GM21576 (cell line): ENCODE data around the gene PAIP2B.
A peak's percentile ranks its signal among the peaks of the same experiment; 100 is the strongest.
"Not testable (repeated sequence)": the region's sequence is repeated elsewhere in the genome, so short reads cannot be mapped to it uniquely, and the experiment has no call there.

Source experiments
- ATAC-seq: cut with Tn5 transposase; IDR thresholded peaks from one replicate; pipeline ENCODE4 v1.9.1; 2021; ENCODE audit warnings: mild to moderate bottlenecking, moderate library complexity; ENCODE audit not compliant: unreplicated experiment

The PAIP2B gene

DNA sequence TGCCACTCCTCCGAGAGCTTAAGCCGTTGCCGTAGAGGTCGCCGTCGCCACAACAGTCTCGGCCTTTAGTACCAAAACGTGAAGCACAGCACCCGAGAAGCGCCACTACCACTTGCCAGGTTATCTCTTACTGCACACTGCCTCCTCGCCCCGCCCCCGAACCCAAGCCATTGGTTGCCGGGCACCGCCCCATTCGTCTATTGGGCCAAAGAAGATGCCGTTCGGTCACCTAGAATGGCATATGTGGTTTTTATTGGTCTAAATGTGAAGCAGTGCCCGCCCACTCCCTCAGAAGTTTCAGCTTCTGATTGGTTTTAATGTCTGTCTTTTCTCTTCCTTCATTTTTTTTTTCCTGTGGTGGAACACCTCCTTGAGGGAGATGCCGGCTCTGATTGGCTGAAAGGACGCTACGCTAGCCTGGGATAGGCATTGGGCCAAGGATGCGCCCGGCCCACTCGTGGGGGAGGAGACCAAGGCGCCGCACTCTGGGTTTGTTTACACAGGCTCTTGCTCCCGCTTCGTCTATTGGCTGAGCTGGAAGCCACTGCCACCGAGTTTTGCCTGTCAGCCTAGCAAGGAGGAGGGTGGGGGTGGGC is at the start of gene PAIP2B:
PAIP2B (minus strand) TSS at position 139 of the 596 bp plus-strand sequence. CDS start 24,514 bp downstream, outside the sequence.
- peak; percentile 97 for ATAC-seq

- no peak for ATAC-seq
Observed at GRCh38 chr2:71275939-71276310, 49.0 kb upstream of the PAIP2B start.

GRCh38 chr2:71269511-71270090 is 42.7 kb upstream of the PAIP2B start:
- ATAC-seq = no peak

GRCh38 chr2:71263386-71263785 is 36.5 kb upstream of the PAIP2B start:
- no peak for ATAC-seq

DNA sequence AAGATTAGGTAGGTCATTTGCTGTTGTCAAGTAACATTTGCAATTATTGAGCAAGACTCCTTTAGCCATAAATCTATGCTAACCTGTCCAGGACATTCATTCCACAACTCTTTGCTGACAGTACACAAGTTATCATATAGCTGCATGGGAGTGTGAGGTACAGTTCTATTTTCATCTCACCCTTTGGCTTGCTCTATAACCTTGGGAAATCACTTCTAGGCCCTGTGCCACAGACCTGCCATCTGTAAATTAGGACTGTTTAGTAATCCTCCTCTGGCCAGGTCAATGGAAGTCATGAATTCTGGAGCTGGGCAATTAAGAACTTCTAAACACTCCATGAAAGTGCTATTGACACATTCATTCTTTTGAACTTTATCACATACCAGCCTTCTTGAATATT is 34.6 kb upstream of the PAIP2B start:
- no peak for ATAC-seq

GRCh38 chr2:71256421-71256820 is 29.5 kb upstream of the PAIP2B start:
- no peak for ATAC-seq

GRCh38 chr2:71254776-71255175 is 27.9 kb upstream of the PAIP2B start:
- no peak for ATAC-seq

DNA sequence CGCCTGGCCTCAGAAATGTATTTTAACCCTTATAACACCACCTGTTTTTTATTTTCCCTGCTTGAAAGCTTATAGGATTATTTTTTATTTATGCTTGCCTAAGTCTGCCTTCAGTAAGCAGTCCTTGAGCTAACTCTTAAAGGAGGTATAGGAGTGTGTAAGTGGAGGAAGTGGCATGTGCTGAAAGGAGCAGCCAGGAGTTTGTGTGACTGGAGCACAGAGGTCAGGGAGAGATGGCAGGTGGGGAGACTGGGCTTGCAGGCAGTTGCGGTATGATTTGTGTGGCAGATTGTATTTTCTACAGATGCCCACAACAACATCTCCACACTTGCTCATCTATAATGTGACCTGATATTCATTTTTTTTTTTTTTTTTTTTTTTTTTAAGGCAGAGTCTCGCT is 27.2 kb upstream of the PAIP2B start:
- no peak for ATAC-seq

DNA sequence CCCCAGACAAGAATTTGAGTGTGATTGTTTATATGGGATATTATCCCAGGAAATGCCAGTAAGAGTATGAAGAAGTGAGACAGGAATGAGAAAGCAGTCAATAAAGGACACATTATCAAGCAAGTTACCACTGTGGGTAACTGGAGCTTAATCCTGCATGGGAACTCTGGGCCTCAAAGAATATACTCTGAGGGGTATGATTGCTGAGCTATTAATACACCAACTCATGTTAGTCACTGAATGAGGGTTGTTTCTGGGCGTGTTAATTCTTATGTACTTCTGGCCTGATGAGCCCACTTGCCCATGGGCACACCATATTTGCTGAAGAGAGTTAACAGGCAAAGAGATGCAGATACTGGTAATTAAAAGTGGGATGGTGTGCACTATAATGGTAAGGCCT is 26.6 kb upstream of the PAIP2B start:
- ATAC-seq = no peak

- no peak for ATAC-seq
Observed at GRCh38 chr2:71252862-71253261, 26.0 kb upstream of the PAIP2B start.

- no peak for ATAC-seq
Observed at GRCh38 chr2:71250935-71251334, 24.0 kb upstream of the PAIP2B start.

DNA sequence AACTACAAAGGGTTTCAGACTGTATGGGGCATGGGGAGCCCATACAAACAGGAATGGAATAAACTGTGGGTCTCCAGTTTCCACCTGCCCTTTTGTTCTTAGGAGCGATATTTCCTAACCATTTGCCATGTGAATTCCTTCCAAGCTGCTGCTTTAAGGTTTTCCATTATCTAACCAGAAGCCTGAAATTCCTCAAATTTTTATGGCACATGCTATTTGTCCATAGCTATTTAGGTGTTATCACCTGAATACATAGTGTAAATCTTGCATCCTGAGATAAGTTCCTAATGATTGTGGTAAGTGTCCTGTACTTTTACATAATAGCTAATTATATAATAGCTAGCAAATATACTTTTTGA is 17.4 kb upstream of the PAIP2B start:
- ATAC-seq = no peak

- ATAC-seq = no peak
Observed at GRCh38 chr2:71243634-71244301, 16.9 kb upstream of the PAIP2B start.

DNA sequence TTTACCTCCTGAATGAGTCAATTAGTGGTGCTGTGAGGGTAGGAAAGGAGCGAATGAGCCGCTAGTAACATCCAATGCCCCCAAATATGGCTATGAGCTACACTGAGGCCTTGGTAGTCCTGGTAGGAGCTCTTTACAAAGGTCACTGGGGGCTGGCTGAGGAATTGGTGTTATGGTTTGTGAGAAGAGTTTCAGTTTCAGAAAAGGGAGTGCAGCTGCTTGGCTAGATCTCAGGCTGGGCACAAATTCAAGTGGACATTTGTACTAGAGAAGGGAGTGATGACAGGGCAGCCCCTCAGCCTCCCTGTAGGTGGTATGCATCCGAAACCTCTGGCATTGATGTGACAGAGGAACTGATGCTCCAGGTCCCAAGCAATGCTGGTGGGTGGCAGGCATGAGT is 13.9 kb upstream of the PAIP2B start:
- ATAC-seq = no peak

- ATAC-seq = no peak
Observed at GRCh38 chr2:71238089-71238488, 11.2 kb upstream of the PAIP2B start.

GRCh38 chr2:71235930-71236587 is 9.2 kb upstream of the PAIP2B start:
- ATAC-seq = no peak

- not testable (repeated sequence) for ATAC-seq
Observed at GRCh38 chr2:71233072-71233471, 6.2 kb upstream of the PAIP2B start.

GRCh38 chr2:71226096-71226964 is 573 bp downstream of the PAIP2B start:
- ATAC-seq = peak; percentile 21

DNA sequence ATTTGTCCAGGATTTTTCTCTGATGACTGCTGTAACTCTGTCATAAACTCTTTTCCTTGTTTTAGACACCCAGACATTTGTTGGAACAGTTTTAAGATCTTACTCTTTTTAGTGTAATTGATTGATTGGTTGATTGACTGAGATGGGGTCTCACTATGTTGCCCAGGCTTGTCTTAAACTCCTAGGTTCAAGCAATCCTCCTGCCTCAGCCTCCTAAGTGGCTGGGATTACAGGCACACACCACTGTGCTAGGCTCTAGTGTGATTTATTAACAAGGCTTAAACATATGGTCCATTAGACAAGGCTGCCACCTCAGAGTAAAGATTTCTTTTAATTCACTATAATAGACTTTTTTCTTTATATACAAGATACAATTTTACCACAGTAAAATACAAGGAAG is 2.0 kb downstream of the PAIP2B start:
- ATAC-seq = no peak

- ATAC-seq = no peak
Observed at GRCh38 chr2:71224457-71224856, 2.4 kb downstream of the PAIP2B start.

GRCh38 chr2:71223767-71224333 is 3.1 kb downstream of the PAIP2B start:
- ATAC-seq = no peak
